Pancreas (tissue), 10 donors: ENCODE measurements around the gene WNT5A. TPM values are rescaled to one million over a fixed set of nuclear protein-coding genes. Genes with fewer than 3 reads are reported as not detected.

Experiments
- ATAC-seq, 4 donors: fragments of 200-7000 bp; cut with Tn5 transposase; one replicate each; pipeline versions ENCODE4 v1.8.0 to v1.9.1; 2020; ENCODE audit warnings: mild to moderate bottlenecking in 4 of 4, moderate library complexity in 4 of 4
- DNase-seq, 6 donors: peaks; one replicate each; pipeline ENCODE4 v3.0.0-alpha.2; 2020
- FAIRE-seq: peaks from 2 replicates; lab custom pipeline; 2012; peaks lifted over from hg19 to GRCh38; lab: Jason Lieb, UNC
- H3K27ac ChIP-seq, 4 donors: fragments of 200-600 bp; sonication (generic); 1 replicate in 3 of 4; 2 replicates in 1 of 4; pipeline versions ENCODE4 v1.5.0 to v1.8.0; 2020
- H3K27me3 ChIP-seq, 4 donors: fragments of 200-600 bp; one replicate each; pipeline ENCODE4 v1.8.0; 2021
- H3K36me3 ChIP-seq, 3 donors: fragments of 200-600 bp; sonication (generic) in 1 of 3; one replicate each; pipeline versions ENCODE4 v1.5.0 to v1.8.0; 2020 to 2021
- H3K4me1 ChIP-seq, 3 donors: fragments of 200-600 bp; one replicate each; pipeline ENCODE4 v1.8.0; 2021
- H3K4me3 ChIP-seq, 4 donors: fragments of 200-600 bp; sonication (generic) in 2 of 4; one replicate each; pipeline versions ENCODE4 v1.5.0 to v1.8.0; 2020 to 2021
- H3K9me3 ChIP-seq, 4 donors: fragments of 200-600 bp; one replicate each; pipeline ENCODE4 v1.8.0; 2021
- WGBS, 2 donors: extraction: QIAGEN DNeasy Blood & Tissue Kit; methylation state at CpG; one replicate each; pipeline ENCODE4 v1.1.7; 2013; 5-methylcytosine and 5-hydroxymethylcytosine counted together
- intact Hi-C, 3 donors: fragments of 100-400 bp; cut with DNase I; formaldehyde crosslinking; loops; one replicate each; pipeline versions ENCODE4 v1.11.1 to v1.14.2; 2022
- polyA plus RNA-seq, 2 donors: library from polyadenylated mRNA; stranded (reverse); fragments of 200-250 nt; gene quantifications; one replicate each; pipeline ENCODE4 v1.2.3, GENCODE V29; 2013
- total RNA-seq, 6 donors: library from RNA; stranded (reverse); fragmentation: NEBNext Ultra II Directional in 4 of 6; extraction: Animal tissue kit (Norgen Biotek cat#: 25700) in 4 of 6; gene quantifications; one replicate each; pipeline versions ENCODE4 v1.2.1 to v1.2.4, GENCODE V29; 2021 to 2023
- TF ChIP-seq, protein P1 (sequence below), 4 donors: fragments of 200-600 bp; sonication (generic) in 3 of 4; IDR thresholded peaks; one replicate each; pipeline versions ENCODE4 v1.5.0 to v1.8.0; 2021; ENCODE audit warnings: antibody characterized with exemption in 4 of 4
- donor health status: healthy with polysubstance abuse.
- donor health status: DM: no; HTN: no; CAD: no; lungs with moderate emphysema.
- donor health status: DM: no; HTN: no; CAD: no.
- donor health status: control.
- donor health status: control.
- donor health status: Bipolar disorder and iron deficiency.
- donor health status: DM: yes; HTN: yes; CAD: no.
- donor health status: DM: no; HTN: no; CAD: no.
- donor health status: DM: no; HTN: no; CAD: no.
- donor health status: DM: yes; HTN: yes; CAD: no.

WNT5A gene
- total and polyA plus RNA-seq, 8 donors = 1.2 to 8.9 (median 4.8) TPM

DNA sequence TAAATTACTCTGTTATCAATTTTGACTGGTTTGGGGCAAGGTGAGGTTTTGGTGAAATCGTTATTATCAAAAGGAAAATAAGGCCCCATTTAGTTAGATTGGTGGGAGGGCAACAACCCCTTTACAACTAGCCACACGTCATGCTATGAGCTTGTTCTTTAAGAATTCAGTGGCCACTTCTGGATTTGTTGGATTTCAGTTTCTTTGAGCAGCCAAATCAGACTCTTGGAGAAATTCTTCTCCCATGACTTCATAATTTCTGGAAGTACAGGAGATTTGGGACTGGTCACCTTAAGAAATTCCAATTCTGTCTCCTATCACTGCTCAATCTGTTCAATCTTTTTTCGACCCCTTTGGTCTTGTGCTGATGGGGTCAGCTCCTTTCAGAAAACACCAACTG is 14.8 kb upstream of the WNT5A start:
- TF ChIP-seq, protein P1, sequence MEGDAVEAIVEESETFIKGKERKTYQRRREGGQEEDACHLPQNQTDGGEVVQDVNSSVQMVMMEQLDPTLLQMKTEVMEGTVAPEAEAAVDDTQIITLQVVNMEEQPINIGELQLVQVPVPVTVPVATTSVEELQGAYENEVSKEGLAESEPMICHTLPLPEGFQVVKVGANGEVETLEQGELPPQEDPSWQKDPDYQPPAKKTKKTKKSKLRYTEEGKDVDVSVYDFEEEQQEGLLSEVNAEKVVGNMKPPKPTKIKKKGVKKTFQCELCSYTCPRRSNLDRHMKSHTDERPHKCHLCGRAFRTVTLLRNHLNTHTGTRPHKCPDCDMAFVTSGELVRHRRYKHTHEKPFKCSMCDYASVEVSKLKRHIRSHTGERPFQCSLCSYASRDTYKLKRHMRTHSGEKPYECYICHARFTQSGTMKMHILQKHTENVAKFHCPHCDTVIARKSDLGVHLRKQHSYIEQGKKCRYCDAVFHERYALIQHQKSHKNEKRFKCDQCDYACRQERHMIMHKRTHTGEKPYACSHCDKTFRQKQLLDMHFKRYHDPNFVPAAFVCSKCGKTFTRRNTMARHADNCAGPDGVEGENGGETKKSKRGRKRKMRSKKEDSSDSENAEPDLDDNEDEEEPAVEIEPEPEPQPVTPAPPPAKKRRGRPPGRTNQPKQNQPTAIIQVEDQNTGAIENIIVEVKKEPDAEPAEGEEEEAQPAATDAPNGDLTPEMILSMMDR (IDR thresholded peaks at IDR 0.05) = no peak
- FAIRE-seq = no peak
- no peak for ATAC-seq

DNA sequence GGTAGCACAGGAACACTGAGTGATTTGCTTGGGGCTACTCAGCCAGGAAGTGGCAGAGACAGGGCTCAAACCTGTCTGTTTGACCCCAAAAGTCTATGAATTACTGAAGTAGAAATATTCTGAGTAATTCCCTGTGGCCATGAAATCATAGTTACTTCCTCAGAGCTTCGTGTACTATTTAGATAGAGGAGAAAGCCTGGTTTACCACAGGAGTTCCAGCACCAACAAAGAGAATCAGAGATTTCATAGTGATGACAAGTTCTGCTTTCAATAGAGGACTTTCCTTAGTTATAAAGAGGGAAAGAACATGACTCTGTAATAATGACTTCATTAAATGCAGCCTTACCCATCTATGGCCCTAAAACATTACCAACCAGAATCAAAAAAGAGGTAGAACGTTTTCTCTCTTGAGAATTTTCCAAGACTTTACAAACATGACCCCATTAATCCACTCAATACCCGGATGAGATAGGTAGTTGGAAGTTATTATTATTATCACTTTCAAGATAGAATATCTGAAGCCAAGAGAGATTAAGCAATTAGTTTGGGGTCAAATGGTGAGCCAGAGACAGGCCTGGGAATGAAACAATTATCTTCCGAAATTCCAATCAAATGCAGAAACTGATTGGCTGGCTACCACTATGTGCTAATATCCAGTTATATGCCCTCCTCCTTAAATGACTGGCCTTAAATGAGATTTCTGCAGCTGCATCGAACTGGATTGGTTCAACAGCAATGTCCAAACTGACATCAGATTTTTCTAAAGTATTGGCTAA is 13.6 kb upstream of the WNT5A start:
- FAIRE-seq = no peak
- 53 to 59% methylated on average over 5 of the region's 5 CpGs for WGBS, 2 donors
- H3K27me3 ChIP-seq = no peaks in the 10 kb centered on the region
- no peak for ATAC-seq
- TF ChIP-seq, protein P1 (IDR thresholded peaks at IDR 0.05) = no peak
- no peaks in the 10 kb centered on the region for H3K4me1 ChIP-seq
- no peak for DNase-seq
- intact Hi-C loops = no loop called here
- no peak overlapping the region for H3K27ac ChIP-seq
- H3K4me3 ChIP-seq = no peak overlapping the region
- H3K9me3 ChIP-seq = no peaks in the 10 kb centered on the region
- no peaks in the 10 kb centered on the region for H3K36me3 ChIP-seq

More for the DNA sequence above, 14.8 kb upstream of the WNT5A start:
- Histone ChIP-seq H3K27me3 (no peaks in the 10 kb centered on the region), H3K4me1 (no peaks in the 10 kb centered on the region), H3K27ac (no peak overlapping the region), H3K36me3 (no peaks in the 10 kb centered on the region), H3K4me3 (no peak overlapping the region), H3K9me3 (no peaks in the 10 kb centered on the region)
- DNase-seq = no peak
- WGBS, 2 donors = 64 to 83% methylated on average over 3 of the region's 3 CpGs
- intact Hi-C loops = no loop called here

DNA sequence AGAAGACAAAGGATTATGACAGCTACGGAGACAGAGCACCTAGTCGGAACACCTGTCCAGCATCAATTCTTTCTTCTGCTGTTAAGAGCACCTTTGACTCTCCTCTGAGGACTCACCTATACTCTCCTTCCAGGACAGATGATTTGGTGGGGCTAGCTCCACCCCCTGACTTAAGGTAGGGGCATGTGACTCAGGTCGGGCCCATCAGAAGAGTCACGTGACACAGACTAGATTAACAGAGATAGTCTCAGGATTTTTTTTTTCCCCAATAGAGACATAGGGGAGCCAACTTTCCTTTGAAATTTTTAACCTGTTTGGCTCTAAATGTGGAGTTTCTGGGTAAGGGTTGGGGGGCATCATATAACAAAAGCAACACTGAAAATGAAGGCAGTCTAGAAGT is 11.4 kb upstream of the WNT5A start:
- Histone ChIP-seq H3K4me1 (no peaks in the 10 kb centered on the region), H3K9me3 (no peaks in the 10 kb centered on the region), H3K36me3 (no peaks in the 10 kb centered on the region), H3K4me3 (no peak overlapping the region), H3K27ac (no peak overlapping the region), H3K27me3 (no peaks in the 10 kb centered on the region)
- WGBS, 2 donors = 78 to 80% methylated on average over 4 of the region's 4 CpGs
- FAIRE-seq (no peak), DNase-seq (no peak), ATAC-seq (no peak)
- TF ChIP-seq, protein P1 (IDR thresholded peaks at IDR 0.05) = no peak
- intact Hi-C loops = no loop called here

DNA sequence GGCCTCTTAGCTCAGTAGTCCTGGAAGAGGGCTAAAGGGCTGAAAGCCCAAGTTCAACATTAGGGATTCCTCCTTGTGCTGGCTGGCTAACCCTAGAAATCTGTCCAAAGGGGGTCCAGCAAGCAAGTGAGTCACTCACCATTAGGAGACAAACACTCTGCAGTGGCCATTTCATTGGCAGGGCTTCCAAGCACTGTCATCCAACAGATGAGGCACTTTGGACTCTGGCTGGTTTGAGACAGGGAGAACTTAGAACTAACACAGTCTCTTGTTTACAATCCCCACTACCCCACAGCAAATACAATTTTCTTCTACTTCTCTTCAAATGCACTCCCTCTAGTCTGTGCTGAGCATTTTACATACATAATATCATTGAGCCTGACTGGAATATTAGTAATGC is 10.1 kb upstream of the WNT5A start:
- TF ChIP-seq, protein P1 (IDR thresholded peaks at IDR 0.05) = no peak
- no peaks in the 10 kb centered on the region for H3K4me1 ChIP-seq

DNA sequence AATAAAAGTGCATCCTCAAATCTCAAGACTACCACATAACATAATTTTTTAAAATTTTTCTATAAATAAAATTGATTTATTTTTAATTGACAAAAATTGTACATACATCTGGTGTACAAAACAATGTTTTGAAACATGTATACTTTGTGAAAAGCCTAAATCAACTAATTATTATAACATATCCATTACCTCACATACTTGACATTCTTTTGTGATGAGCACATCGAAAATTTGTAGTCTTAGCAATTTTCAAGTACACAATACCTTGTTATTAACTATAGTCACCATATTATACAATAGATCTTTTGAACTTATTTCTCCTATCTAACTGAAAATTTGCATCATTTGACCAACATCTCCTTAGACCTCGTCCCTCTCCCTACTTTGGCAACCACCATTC is 7.9 kb upstream of the WNT5A start:
- DNase-seq (no peak), ATAC-seq (no peak), FAIRE-seq (no peak)
- H3K27ac ChIP-seq = no peak overlapping the region
- no peaks in the 10 kb centered on the region for H3K9me3 ChIP-seq
- intact Hi-C loops = no loop called here
- H3K4me3 ChIP-seq = no peak overlapping the region
- TF ChIP-seq, protein P1 (IDR thresholded peaks at IDR 0.05) = no peak
- H3K27me3 ChIP-seq = no peaks in the 10 kb centered on the region
- H3K36me3 ChIP-seq = no peaks in the 10 kb centered on the region
- no peaks in the 10 kb centered on the region for H3K4me1 ChIP-seq
- 71 to 77% methylated on average over 2 of the region's 2 CpGs for WGBS, 2 donors

More for the DNA sequence above, 10.1 kb upstream of the WNT5A start:
- DNase-seq (no peak), FAIRE-seq (no peak), ATAC-seq (no peak)
- Histone ChIP-seq H3K9me3 (no peaks in the 10 kb centered on the region), H3K36me3 (no peaks in the 10 kb centered on the region), H3K4me3 (no peak overlapping the region), H3K27me3 (no peaks in the 10 kb centered on the region), H3K27ac (no peak overlapping the region)
- intact Hi-C loops = no loop called here
